Measurements from ENCODE around the gene GGT5. TPM values are rescaled to one million over a fixed set of nuclear protein-coding genes. Genes with fewer than 3 reads are reported as not detected.
"Not testable (repeated sequence)": the region's sequence is repeated elsewhere in the genome, so short reads cannot be mapped to it uniquely, and the experiment has no call there.

GGT5 gene
- total RNA-seq, 1 experiment from 2014 or later, result 0.13 TPM

DNA sequence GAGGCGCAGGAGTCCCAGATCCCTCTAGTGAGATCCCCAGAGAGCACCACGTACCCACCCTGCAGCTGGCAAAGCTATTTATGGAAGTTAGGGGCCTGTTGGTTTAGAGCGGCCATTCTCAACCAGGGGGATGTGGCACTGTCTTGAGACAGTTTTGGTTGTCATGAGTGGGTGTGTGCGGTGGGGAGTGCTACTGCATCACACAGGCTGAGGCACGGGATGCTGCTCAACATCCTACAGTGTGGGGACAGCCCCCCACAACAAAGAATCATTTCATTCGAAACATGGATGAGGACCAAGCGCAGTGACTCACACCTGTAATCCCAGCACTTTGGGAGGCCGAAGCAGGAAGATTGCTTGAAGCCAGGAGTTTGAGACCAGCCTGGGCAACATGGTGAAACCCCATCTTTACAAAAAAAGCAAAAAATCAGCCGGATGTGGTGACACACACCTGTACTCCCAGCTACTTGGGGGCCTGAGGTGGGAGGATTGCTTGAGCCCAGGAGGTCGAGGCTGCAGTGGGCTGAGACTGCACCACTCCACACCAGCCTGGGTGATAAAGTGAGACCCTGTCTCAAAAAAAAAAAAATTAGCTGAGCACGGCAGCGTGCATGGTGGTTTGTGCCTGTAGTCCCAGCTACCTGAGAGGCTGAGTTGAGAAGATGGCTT, 28.2 kb downstream of the GGT5 start:
- no peak for DNase-seq (ENCODE audit: low read depth, low spot score)
- in situ Hi-C loops (cut with HindIII; ENCODE audit: low pct_unique_long_range_greater_than_20kb, low sequenced_read_pairs), result no loop called here

DNA sequence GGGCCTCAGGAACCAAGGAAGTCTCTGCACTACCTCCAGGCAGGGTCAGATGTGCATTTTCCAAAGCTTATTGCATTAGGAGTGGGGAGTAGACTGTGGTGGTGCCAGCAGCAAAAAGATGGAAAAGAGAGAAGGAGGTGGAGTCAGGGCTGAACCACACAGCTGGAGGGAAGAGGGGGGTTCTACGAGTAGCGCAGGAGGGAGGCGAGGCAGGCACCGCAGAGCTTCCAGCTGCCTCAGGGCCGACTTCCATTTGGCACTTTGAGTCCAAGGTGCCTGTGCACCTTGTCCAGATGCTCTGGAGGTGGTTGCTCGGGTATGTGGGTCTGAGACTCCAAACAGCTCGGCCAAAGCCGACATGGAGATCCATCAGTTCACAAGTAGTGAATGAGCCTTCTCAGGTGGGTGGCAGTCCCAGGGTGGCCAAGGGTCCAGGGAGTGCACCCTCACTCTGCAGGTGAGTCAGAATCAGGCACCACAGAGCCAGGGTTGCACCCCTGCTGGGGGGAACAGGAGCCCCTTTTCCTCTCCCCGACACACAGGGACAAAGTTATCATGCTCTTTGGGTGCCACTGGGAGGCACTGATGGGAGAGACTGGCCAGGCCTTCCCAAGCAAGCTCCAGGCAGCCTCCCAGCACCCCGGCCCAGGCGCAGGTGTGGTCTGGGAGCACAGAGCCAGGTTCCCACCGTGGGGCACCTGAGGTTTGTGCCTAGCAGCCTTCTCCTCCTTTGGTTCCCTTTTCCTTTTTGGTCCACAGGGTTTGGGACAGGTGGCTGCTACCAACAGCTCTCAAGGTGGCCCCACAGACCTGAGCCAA, 30.2 kb downstream of the GGT5 start:
- in situ Hi-C loops (cut with HindIII; ENCODE audit: low pct_unique_long_range_greater_than_20kb, low sequenced_read_pairs), result no loop called here
- DNase-seq (ENCODE audit: low read depth, low spot score), result no peak

DNA sequence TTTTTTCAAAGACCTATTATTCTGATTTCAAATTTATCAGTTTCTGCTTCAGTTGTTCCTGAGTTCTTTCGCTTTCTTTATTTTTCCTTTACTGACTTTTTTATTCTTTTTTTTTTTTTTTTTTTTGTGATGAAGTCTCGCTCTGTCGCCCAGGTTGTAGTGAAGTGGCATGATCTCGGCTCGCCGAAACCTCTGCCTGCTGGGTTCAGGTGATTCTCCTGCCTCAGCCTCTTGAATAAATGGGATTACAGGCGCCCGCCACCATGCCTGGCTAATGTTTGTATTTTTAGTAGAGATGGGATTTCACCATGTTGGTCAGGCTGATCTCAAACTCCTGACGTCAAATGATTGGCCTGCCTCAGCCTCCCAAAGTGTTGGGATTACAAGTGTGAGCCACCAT, 31.8 kb downstream of the GGT5 start:
- in situ Hi-C loops (cut with HindIII; ENCODE audit: low pct_unique_long_range_greater_than_20kb, low sequenced_read_pairs); DNase-seq (ENCODE audit: low read depth, low spot score): not testable (repeated sequence)

DNA sequence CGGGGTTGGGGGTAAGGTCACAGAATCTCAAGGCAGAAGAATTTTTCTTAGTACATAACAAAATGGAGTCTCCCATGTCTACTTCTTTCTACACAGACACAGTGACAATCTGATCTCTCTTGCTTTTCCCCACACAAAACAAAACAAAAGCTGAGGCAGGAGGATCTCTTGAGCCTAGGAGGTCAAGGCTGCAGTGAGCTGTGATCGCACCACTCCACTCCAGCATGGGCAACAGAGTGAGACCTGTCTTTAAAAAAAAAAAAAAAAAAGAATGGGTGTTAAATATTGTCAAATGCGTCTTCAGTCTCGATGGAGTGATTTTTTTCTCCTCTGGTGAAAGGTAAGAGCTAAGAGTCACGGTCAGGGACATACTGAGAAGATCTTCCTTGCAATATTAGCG, 33.2 kb downstream of the GGT5 start:
- DNase-seq (ENCODE audit: low read depth, low spot score); in situ Hi-C loops (cut with HindIII; ENCODE audit: low pct_unique_long_range_greater_than_20kb, low sequenced_read_pairs): not testable (repeated sequence)

DNA sequence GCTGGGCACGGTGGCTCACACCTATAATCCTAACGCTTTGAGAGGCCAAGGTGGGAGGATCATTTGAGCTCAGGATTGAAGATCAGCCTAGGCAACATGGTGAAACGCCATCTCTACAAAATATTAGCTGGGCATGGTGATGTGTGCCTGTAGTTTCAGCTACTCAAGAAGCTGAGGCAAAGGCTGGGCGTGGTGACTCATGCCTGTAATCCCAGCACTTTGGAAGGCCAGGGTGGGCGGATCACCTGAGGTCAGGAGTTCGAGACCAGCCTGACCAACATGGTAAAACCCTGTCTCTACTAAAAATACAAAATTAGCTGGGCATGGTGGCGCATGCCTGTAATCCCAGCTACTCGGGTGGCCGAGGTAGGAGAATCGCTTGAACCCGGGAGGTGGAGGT, 34.5 kb downstream of the GGT5 start:
- DNase-seq (ENCODE audit: low read depth, low spot score); in situ Hi-C loops (cut with HindIII; ENCODE audit: low pct_unique_long_range_greater_than_20kb, low sequenced_read_pairs): not testable (repeated sequence)

DNA sequence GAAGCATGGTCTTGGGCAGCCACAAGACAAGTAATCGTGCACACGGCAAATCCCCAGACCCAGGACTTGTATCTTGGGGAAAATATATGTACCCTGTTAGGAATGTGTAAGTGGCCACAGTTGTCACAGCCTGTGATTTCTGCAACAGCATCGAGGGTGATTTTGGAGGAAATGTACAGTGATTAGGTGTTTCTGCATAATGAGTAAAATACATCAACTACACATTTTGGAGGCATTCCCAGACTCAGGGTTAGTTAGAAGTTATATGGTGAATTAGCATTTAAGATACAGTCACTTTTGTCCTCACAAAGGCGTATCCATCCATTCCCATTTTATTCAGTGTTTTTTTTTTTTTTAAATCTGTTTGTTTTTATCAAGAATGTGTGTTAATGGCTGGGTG, 35.2 kb downstream of the GGT5 start:
- no peak for DNase-seq (ENCODE audit: low read depth, low spot score)
- in situ Hi-C loops (cut with HindIII; ENCODE audit: low pct_unique_long_range_greater_than_20kb, low sequenced_read_pairs), result no loop called here

DNA sequence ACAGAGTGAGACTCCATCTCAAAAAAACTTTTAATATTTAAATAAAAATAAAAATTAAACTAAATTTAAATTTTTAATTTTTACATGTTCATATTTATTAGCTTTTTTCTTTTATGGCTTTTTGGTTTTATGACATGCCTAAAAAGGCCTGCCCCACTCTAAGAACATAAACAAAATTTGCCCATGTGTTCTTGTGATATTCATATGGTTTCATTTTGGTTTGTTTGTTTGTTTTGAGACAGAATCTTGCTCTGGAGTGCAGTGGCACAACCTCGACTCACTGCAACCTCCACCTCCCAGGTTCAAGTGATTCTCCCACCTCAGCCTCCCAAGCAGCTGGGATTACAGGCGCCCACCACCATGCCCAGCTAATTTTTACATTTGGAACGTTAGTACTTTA, 35.9 kb downstream of the GGT5 start:
- no peak for DNase-seq (ENCODE audit: low read depth, low spot score)
- in situ Hi-C loops (cut with HindIII; ENCODE audit: low pct_unique_long_range_greater_than_20kb, low sequenced_read_pairs), result no loop called here

DNA sequence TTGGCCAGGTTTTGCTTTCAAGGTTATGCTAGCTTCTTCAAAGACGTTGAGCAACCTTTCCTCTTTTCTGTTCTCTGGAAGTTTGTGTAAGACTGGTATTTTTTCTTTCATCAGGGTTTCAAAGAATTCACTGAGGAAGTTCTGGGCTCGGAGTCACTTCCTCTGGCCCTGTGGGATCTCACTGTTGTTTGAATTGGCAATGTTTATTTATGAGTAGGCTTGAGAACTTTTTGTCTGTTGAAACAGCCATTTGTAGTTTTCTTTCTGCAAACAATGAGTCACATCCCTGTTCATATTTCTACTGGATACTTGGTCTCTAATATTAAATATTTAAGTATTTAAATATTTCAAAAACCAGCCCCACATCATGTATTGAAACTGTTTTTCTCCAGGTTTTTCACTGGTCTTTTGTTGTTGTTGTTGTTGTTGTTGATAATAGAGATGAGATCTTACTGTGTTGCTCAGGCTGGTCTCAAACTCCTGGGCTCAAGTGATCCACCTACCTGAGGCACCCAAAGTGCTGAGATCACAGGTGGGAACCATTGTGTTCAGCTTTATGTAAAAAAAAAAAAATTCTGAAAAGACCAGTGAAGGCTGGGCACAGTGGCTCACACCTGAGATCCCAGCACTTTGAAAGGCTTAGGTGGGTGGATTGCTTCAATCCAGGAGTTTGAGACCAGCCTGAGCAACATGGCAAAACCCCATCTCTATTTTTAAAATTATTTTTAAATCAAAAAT, 36.7 kb downstream of the GGT5 start:
- DNase-seq (ENCODE audit: low read depth, low spot score), result peak; percentile 62
- in situ Hi-C loops (cut with HindIII; ENCODE audit: low pct_unique_long_range_greater_than_20kb, low sequenced_read_pairs), result no loop called here

DNA sequence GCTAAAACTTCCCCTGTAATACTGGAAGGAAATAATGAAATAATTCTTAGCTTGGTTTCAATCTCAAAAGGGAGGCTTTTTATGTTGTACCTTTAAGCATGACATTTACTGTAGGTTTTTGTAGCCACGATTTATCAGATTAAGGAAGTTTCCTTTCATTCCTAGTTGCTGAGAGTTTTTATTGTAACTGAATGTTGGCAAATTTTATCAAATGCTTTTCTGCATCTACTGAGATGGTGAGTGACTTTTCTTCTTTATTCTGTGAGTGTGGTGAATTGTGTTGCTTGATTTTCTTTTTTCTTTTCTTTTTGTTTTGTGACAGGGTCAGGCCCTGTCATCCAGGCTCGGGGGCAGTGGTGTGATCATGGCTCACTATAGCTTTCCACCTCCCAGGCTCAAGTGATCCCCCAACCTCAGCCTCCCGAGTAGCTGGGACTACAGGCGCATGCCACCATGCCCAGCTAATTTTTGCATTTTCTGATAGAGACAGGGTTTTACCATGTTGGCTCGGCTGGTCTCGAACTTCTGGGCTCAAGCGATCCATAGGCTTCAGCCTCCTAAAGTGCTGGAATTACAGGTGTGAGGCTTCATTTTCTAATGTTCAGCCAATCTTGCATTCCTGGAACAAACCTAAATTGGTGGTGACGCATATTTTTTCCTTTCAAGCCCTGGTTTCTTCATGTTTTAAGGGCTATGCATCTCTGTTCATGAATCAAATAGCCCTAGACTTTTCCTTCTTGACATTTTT, 37.4 kb downstream of the GGT5 start:
- in situ Hi-C loops (cut with HindIII; ENCODE audit: low pct_unique_long_range_greater_than_20kb, low sequenced_read_pairs), result no loop called here
- DNase-seq (ENCODE audit: low read depth, low spot score), result no peak

DNA sequence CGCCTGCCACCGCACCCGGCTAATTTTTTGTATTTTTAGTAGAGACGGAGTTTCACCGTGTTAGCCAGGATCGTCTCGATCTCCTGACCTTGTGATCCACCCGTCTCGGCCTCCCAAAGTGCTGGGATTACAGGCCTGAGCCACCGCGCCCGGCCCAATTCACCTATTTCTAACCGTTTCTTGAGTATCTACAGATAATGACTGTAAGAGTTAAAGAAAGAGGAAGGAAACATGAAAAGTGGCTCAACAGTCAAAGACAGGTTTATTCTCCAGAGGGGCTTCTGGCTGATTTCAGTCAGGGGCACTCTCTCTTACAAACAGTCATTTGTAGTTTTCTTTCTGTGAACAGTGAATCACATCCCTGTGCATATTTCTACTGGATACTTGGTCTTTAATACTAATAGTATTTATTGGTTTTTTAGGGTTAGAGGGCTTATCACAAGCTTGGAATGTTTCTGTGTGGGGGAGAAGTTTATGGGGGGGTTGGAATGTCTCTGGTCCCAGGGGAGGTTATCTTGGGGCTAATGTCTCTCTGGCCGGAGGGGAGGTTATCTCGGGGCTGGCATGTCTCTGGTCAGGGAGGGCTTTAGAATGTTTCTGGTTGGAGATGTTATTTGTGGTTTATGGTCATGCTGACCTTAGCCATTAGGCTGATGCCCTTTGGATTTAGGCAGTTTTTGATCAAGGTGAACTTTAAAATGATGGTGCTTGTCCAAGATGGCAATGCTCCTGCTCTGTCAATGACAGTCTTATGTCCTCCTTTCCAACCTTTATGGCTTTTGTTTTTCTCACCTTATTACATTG, 38.2 kb downstream of the GGT5 start:
- DNase-seq (ENCODE audit: low read depth, low spot score); in situ Hi-C loops (cut with HindIII; ENCODE audit: low pct_unique_long_range_greater_than_20kb, low sequenced_read_pairs): not testable (repeated sequence)

DNA sequence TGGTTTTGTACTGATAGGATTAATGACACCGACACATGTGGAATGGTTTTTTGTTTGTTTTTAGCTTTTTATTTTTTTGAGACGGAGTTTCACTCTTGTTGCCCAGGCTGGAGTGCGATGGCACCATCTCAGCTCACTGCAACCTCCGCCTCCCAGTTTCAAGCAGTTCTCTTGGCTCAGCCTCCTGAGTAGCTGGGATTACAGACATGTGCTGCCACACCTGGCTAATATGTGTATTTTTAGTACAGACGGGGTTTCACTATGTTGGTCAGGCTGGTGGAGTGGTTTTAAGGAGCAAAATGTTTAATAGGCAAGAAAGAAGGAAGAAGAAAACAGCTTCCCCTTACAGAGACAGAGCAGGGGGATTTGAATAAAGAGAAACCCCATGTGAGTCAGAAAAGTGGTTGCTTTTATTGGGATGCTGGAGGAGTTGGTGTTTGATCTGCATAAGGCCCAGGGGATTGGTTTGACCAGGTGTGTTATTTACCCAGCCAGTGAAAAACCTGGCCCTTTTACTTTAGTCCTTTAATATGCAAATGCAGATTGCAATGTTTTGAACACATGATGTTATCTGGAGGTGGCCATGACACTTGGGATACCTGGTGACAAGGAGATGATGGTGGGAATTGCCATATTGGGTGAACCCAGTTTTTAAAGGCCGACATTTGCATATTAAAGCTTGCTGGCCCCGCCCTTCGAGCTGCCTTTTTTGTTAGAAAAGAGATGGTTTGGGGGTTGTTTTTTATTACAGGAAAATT, 39.3 kb downstream of the GGT5 start:
- no peak for DNase-seq (ENCODE audit: low read depth, low spot score)
- in situ Hi-C loops (cut with HindIII; ENCODE audit: low pct_unique_long_range_greater_than_20kb, low sequenced_read_pairs), result no loop called here

DNA sequence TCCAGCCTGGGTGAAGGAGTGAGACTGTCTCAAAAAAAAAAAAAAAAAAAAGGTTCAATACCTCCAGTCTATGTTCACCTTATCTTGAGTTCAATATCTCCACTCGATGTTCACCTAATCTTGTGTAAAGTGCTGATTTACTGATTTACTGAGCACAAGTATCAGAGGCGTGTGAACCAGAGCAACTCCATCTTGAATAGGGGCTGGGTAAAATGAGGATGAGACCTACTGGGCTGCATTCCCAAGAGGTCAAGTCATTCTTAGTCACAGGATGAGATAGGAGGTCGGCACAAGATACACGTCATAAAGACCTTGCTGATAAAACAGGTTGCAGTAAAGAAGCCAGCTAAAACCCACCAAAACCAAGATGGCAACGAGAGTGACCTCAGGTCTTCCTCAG, 41.0 kb downstream of the GGT5 start:
- in situ Hi-C loops (cut with HindIII; ENCODE audit: low pct_unique_long_range_greater_than_20kb, low sequenced_read_pairs); DNase-seq (ENCODE audit: low read depth, low spot score): not testable (repeated sequence)

DNA sequence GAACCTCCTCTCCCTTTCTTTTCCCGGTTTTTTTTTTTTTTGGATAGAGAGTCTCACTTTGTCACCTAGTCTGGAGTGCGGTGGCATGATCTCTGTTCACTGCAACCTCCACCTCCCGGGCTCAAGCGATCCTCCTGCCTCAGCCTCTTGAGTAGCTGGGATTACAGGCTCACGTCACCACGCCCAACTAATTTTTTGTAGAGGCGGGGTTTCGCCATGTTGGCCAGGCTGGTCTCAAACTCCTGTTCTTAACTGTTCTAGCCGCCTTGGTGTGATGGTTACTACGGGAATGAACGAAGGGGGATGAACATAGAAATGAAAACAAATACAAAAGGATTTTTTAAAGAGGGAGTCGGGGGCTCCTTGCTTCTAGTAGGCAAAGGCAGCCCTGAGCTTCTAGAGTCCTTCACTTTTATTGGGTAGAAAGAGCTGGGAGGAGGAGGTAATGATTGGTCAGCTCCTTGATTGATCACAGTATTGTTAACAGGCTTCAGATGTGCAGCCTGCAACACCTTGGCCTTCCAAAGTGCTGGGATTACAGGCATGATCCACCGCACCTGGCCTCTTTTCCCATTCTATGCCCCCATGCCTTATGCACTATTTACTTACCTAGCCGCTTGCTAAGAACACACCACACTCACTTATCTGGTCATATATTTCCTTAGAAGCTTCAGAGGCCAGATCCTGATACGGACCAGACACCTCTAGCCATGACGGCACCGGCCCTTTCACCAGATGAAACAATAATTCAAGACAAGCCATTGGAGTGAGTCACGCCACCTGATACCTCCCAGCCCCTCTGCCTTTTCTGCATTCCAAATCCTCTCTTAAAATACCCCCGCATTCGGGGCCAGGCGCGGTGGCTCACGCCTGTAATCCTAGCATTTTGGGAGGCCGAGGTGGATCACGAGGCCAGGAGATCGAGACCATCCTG, 42.9 kb downstream of the GGT5 start:
- no peak for DNase-seq (ENCODE audit: low read depth, low spot score)
- in situ Hi-C loops (cut with HindIII; ENCODE audit: low pct_unique_long_range_greater_than_20kb, low sequenced_read_pairs), result no loop called here

DNA sequence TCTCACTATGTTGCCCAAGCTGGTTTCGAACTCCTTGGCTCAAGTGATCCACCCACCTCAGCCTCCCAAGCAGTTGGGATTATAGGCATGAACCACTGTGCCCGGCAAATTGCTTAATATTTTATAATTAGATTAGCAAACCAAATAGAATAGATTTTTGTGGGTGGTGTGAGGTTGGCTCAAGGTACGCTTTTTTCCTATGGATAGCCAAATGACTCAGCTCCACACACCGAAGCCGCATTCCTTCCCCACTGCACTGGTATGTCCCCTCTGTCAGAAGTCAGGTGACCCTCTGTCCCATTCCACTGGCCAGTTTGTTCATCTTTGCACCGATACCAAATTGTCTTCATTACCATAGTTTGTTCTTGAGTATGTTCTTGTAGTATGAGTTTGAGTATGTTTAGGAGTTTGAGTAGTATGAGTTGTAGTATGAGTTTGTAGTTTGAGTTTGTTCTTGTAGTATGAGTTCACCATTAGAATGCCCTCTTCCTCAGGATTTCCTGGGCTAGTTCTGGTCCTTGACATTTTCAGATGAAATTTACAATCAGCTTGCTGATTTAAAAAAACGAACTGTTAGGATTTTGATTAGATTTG, 44.2 kb downstream of the GGT5 start:
- in situ Hi-C loops (cut with HindIII; ENCODE audit: low pct_unique_long_range_greater_than_20kb, low sequenced_read_pairs), result no loop called here
- DNase-seq (ENCODE audit: low read depth, low spot score), result no peak

DNA sequence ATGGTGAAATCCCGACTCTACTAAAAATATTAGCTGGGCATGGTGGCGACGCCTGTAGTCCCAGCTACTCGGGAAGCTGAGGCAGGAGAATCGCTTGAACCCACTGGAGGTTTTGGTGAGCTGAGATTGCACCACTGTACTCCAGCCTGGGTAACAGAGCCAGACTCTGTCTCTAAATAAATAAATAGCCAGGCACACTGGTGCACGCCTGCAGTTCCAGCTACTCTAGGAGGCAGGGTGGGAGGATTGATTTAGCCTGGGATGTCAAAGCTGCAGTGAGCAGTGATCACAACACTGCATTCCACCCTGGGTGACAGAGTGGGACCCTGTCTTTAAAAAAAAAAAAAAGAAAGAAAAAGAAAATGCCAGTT, 46.2 kb downstream of the GGT5 start:
- in situ Hi-C loops (cut with HindIII; ENCODE audit: low pct_unique_long_range_greater_than_20kb, low sequenced_read_pairs), result no loop called here
- DNase-seq (ENCODE audit: low read depth, low spot score), result no peak

Data from SK-MEL-5 (cell line).